SHP77 (cell line): ENCODE measurements around the gene PSAPL1.

ENCODE experiments used
- DNase-seq, 2 experiments: peaks; one replicate each; lab custom pipeline; 2025; lab: John Stamatoyannopoulos, UW

PSAPL1 gene

DNA sequence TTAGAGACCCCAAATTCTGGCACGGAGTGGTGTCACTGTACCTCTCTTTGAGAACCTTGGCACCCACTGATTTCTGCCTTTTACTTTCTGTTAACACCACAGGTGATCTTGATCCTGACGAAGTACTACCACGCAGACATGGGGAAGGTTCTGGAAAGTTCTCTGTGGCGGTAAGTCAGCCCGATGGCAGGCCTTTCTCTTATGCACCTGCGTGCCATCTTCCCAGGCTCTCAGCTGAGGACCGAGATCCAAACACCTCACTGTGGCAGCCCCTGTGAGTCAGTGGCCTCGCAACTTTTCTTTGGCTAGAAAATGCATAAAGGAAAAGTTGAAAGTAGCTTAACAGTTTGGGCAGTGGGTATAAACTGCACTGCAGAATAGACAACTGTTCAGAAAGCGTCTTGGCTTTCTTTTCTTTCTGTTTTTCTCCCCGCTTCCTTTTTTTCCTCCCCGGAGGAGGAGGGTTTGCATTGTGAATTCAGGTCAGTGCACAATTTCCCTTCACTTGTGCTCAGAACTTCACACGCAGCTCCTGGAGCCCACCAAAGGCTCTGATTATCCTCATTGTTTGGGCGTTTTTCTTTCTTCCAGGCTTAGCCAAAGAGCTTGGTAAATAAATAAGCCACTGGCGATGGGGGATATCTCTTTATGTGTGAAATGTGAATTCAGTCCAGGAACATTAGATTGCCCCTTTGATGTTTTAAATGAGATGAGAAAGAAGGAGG, 38.4 kb downstream of the PSAPL1 start:
- DNase-seq: no peak

DNA sequence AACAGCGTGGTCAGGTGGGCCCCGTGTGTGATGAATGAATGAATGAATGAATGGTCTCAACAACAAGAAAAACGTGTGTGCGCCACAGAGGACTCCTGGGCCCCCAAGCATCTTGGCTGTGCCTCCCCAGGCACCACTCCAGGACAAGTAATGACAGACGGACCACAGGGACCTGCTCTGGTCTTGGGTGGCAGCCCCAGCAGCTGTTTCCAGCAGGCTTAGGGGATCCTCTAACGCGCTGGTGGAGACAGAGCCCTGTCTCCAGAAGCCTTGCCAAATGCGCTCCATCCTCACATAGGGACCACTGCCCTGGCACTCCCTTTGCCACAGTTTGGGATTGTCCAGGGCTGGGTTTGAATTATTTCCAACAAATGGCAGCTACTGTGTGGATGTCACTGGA, 39.1 kb downstream of the PSAPL1 start:
- DNase-seq: no peak

DNA sequence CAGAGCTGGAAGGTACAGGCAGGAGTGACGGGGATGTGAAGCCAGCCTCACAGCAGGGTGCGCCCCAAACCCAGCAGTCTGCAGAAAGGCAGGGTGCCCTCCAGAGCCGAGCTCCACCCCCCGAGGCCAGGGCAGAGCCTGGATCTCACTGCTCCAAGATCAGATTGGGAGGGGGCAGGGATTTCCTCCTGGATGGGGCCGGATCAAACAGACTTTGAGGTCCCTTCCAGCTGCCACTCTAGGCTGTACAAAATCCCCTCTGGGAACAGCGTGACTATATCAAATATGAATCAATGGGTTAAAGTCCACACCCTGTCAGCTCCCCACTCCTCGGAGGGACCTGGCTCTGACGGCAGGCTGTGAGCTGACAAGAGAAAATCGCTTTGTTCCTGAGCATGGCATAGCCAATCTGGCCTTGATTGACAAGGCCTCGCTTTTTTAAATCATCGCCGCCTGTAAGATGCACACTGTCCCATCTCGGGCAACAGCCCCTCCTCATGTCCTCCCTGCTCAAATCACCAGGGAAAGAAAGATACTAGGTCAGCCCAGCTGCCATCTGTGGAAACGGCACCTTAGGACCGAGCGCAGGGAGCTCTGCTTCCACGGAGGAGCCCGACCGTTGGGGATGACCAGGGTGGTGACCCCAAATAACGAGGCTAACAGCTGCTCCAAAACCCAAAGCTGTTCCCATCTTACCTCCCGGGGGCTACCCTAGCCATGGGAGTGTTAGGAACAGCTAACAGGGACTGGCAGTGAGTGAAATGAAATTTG, 39.9 kb downstream of the PSAPL1 start:
- no peak for DNase-seq

DNA sequence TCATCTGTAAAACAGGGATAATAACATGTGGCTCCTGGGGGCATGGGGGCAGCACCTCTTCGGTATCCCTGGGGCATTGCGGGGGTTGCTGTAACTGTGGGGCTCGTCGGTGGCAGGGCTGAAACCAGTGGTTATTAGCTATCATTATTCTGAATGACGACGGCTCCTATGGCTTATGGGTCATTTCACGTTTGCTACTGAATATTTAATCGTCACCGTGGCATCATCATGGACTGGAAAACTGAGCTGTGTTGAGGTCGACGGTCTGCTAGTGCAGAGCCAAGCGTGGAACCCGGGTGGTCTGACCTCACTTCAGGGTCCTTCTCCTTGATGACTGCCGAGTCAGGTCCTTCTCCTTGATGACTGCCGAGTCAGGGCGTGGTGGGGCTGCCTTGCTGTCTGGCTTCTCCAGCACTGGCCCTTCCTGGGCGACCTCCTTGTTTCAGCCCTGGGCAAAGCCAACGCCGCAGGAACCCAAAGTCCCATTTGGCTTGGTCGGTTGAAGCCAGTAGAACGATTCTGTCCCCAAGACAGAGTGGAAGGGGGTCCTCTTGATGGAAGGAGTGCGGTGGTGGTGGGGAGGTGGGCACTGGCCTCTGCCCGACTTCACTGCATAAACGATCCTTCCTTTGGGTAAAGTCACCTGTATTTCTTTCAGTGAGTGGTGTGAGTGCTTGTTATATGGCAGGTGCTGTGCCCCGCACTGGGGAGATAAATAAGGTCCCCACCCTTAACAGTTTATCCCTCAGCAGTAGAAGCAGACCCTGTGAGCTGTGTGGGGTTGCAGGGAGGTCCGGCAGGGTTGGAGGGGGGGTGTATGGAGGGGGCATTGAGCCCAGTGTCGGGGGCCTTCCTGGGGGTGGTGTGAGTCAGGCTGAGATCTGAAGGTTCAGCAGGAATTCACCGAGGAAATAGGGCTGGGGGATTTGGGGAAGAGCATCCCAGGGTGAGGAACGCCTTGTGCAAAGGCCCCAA, 40.8 kb downstream of the PSAPL1 start:
- no peak for DNase-seq

DNA sequence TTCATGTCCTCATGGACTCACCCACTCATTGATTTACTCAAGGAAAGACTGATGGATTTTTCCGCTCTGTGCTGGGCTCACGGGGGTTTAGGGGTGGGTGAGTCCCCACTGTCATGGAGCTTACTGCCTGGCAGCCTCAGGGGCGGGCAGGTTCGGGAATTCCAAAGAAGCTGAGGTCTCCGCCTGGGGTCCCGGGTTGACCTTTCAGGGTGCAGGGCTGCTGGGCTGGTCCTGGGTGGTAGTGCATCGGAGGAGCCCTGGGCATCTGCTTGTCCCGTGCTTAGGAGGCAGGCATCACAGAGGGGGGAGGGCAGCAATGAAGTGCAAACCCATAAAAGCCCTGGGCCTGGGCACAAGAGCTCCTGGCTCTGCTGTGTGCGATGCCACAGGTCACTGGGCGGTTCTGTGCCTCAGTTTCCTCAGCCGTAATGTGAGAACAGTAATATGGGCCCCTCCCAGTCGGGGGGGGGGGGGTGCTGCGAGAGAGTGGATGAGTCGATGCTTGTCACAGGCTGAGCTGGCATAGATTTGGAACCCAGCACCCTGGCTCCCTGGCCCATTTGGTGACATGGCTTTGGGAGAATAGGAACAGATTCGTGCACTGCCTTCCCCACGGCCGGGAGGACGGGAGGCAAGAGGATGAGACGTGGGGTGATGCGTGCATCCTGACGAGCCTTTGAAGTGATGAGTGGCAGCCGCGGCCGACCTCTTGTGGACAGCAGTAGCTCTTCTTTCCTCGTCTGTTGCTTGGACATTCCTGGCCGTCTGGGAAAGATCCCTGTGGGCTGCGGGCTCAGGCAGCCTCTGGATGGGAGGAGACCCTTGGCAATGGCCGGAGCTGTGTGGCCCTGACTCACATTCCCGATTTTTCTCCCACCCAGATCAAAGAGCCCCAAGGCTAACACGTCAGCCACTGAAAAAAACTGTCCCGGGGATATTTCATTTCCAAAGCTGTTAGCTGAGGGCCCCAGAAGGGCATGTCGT, 42.0 kb downstream of the PSAPL1 start:
- DNase-seq: no peak

DNA sequence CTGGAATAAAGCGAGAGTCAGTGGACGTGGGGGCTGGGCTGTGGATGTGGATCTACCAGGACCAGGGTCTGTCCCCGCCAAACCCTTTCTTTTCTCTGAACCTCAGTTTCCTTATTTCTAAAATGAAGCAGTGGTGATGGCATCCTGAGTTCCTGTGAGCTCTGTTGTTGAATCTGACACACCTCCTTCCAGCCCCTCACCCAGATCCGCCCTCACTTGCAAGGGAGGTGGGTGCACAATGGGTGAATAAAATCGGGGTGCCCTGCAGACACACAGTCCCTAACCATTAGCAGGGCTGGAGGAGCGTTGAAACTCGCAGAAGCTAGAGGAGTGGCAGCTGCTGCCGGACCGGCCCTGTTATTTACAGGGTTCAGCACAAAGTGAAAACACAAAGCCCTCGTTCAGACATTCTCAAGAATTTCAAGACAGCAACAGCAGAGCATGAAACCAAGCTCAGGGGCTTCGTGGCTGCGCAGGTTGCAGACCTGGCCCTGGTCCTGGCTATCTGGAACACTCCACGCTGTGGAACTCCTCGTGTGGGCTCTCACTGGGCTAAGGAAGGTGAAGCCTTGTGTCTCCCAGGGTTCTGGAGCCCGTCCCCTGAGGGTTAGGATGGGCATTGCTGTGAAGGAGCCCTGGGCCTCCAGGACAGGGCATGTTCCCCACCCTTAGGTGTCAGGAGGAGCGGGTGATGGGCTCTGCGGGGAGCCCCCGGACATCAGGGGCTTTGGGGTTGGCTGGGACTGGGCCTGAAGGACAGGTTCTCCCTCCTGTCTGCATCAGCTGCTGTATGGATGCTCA, 42.9 kb downstream of the PSAPL1 start:
- DNase-seq: no peak

DNA sequence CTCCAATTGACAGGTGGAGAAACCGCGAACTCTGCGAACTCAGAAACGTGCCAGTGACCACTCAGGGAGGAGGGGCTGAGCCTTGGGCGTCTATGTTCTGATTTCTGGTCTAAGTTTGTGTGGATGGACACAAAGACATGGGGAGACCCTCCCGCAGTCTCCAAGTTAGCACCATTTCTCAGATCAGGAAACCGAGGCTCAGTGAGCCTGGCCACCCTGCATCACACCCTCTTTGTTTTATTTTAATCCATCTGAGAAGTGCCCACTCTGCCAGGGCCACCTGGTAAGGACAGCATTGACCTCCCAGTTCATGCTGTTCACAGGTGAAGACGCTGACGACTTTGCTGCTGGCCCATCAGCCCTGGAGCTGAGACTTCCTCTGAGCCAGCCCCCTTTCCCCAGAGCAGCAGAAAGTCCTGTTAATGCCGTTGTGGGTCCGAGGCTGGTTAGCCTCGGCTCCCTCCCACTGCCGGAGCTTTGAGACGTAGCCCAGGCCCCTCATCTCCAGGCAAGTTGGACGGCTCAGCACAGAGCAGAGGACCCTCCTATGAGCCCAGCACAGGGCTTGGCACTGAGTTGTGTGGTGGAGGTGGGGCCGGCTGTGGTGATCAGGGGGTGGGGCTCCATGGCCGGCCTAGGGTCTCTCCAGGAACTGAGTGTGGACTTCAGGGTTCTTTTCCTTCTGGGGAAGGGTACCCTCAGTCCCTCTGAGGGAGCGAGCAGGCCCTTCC, 43.7 kb downstream of the PSAPL1 start:
- no peak for DNase-seq

DNA sequence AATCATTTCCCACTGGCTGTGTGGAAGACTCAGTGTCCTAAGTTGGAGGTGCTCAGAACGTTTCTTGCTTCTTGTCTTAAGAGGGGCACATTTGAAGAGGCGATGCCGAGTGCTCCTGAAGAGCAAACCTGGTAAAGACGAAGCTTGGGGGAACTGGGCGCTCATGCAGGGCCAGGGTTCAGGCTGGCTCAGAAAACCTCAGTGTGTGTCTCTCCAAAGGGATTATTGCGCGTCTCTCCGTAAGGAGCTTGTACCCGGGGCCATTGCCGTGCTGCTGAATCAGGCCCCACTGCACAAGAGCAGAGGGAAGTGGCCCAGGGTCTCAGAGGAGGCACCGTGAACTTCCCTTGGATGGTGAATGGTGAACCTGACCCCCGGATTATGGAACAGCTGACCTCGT, 44.4 kb downstream of the PSAPL1 start:
- no peak for DNase-seq

DNA sequence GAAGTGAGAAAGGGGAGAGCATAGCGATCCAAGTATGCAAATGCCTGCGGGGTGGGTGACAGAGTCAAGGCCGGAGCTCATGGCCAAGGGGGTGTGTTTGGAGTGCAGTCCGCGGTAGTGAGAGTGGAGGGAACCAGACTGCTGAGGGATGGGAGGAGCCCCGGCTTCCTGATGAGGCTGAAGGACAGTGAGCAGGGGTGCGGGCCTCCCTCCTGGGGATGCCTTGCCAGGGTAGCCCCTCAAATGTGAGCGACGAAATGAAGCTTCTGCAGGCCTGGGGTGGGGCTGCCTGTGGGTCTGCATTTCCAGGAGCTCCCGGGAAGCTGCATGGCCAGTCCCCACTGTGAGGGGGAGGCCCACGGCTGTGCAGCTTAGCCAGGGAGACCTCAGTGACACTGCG, 45.0 kb downstream of the PSAPL1 start:
- no peak for DNase-seq

DNA sequence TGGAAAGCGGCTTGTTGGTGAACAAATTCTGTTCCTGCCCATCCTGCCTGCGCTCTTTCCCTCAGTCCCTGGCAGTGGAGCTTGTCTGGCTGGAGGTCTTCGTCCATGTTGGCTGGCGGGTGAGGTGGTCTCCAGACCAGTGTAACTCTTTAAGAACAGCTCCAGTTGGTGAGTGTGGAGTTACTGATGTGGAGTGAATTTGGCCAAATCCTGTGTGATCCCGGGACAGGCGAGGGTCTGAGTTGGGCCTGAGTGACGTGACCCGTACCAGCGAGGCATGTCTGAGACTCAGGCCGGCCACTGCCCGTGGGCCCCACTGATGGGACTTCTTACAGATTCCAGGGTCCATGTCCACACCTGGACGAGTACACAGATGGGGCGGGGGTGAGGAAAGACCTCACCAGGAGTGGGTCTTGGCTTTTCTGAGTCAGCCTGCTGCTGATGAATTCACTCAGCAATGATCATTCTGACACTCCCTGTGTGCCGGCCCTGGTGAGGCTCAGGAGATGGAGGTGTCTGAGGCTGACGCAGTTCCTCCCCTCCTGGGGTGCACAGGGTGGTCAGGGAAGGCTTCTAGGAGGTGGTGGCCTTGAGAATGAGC, 45.5 kb downstream of the PSAPL1 start:
- no peak for DNase-seq

DNA sequence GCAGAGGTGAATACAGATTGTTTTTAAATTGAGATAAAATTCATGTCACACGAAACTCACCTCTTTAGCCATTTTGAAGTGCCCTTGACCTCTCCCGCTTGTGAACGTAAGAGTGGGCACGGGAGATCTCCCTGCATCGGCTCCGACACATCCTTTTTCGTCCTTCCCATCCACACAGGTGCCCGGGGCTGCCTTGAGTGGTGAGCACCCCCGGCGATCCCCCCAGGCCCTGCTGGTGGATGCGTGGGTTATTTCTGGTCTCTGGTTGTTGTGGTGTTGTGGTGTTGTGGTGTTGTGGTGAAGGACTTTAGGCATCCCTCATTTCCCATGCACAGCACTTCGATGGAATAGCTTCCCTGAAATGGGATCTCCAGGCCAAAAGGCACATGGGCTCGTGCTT, 46.1 kb downstream of the PSAPL1 start:
- DNase-seq: no peak

DNA sequence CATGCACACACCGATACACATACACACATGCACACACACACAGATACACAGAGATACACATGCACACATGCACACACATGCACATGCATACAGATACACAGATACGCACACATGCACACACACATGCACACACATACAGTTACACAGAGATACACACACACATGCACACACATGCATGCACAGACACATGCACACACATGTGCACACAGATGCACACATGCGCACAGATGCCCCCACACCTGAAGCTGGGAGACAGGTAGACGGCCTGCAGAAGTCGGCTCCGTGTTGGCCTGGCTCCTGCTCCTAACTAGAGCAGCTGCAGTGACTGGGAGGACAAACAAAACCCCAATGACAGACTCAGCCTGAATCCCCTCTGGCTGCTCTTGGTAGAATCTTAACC, 46.8 kb downstream of the PSAPL1 start:
- no peak for DNase-seq

DNA sequence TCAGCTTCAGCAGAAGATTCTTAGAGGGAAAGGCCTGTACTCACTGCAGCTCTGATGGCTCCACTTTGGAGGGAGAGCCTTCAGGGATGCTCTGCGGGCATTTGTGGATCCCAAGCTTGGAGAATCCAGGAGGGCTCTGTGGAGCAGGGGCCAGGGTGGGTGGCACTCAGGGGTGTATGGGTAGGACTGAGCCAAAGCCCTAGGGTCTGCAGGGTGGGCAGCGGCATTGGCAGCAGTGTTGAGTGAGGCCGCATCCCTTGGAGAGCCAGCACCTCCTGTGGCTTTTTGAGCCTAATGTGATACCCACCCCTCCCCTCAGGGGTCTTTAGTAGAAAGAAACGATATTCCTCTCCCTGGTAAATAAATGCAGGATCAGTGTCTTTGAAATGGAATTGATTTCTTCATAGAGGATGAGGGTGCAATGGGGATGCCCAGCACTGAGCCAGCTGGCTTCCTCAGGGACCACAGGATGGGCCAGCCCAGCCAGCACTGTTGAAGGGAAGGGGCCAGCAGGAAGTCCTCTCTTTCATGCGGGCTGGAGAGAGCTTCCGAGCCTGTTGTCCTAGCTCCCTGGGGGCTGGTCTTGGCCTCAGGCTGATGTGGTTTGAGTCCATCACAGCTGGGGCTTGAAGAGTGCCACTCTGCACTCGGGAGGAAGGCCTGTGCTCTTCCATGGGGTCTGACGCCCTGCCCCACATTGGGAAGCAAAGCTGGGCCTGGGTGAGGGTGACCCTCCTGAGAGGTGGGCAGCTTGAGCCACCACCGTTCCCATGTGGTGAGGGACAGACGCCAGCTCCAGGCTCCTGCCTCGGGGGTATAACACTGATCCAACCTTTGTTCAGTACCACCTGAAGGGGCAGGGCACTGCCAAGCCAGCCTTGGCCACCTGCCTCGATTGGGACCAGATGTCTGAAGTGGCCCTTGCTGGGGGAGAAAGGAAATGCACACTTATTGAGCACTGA, 49.5 kb downstream of the PSAPL1 start:
- no peak for DNase-seq

DNA sequence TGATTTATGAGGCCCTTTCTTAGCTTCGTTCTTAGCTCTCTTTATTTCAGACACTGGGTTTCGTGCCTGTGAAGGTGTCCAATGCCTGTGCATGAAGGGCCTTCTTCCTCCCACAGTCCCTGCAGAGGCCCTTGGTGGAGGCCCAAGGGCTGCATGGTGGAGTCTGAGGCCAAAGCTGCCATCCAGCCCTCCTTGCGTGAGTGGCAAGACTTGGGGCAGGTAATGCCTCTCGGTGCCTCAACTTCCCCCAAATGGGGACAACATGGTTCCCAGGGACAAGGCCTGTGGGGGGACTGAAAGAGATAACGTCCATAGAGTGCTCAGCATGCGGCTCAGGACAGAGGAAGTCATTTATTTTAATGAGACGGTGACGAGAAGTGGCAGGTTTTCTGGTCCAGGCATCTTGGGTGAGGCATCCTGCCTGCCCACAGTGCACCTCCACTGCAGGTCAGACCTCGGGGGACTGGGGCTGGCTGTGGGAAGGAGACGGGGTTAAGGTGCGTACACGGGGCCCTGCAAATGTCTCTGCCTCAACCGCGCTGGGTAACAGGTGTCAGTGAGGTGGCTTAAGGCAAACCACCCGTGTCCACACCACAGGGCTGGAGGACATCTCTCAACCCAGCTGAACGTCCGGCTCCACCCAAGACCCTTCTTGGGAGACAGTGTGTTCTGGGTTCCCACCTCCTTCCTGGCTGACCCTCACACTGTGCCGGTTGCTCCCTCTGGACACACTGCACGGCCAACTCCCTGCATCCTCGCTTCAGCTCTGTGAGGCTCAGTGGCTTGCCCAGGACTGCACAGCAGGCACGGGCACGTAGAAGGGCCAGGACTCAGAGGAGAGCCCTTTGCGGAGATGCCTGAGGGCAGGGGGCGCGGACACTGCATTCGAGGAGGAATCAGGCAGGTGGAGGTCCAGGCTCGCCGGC, 50.5 kb downstream of the PSAPL1 start:
- no peak for DNase-seq

DNA sequence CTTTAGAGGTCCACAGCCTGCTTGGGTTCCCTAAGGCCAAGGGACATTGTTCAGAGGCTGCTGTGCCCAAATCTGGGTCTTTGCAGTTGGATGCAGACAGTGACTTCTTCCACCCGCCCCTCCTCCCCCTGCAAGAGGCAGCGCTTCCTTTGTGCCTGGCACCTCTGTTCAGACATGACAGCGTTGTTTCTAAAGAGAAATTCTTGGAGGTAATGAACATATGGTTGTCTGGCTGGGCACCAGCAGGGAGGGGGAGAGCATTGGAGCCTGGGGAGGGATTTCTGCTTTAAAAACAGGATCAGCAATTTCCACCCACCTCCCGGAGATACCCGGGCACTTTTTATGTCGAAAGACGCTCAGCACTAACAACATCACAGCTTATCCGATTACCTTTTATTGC, 51.5 kb downstream of the PSAPL1 start:
- DNase-seq: no peak

DNA sequence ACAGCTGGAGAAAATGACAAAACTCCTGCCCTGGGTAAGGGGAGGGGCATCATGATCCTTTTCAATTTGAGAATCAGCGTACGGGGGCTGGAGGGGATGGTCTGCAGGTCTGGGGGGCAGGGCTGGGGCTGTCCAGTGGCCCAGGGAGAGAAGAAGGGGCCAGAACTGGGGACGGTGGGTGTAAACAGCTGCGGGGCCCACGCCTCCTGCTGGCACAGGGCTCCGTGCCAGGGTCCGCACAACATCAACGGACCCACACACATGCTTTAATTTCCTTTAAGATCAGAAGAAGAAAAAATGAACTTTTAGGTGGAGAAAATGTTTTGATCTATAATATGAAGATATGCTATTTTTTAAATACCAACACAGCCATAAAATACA, 52.1 kb downstream of the PSAPL1 start:
- no peak for DNase-seq
